Measurements from ENCODE around the gene SGSM1.

DNA sequence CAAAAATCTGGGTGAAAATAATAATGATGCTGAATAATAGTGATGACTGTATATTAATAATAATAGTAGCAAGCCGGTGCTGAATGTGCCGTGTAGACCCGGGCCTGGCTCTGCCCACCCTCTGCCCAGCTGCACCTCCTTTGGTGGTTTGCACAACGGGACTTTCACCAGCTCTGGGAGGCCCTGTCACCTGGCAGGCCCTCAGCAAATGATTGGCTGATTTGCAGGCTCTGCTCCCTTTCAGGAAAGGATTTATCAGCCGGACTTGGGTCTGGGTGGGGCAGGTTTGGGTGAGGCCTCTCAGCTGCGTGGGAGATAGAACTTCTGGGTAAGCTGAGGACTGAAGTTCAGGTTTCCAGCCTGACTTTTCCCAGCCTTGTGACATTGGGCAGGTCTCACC lies 167.9 kb downstream of the SGSM1 start:
- TF ChIP-seq, protein P1, sequence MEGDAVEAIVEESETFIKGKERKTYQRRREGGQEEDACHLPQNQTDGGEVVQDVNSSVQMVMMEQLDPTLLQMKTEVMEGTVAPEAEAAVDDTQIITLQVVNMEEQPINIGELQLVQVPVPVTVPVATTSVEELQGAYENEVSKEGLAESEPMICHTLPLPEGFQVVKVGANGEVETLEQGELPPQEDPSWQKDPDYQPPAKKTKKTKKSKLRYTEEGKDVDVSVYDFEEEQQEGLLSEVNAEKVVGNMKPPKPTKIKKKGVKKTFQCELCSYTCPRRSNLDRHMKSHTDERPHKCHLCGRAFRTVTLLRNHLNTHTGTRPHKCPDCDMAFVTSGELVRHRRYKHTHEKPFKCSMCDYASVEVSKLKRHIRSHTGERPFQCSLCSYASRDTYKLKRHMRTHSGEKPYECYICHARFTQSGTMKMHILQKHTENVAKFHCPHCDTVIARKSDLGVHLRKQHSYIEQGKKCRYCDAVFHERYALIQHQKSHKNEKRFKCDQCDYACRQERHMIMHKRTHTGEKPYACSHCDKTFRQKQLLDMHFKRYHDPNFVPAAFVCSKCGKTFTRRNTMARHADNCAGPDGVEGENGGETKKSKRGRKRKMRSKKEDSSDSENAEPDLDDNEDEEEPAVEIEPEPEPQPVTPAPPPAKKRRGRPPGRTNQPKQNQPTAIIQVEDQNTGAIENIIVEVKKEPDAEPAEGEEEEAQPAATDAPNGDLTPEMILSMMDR (IDR thresholded peaks at IDR 0.05 in 8 of 11, conservative IDR thresholded peaks at IDR 0.05 in 3 of 11): no peak
- TF ChIP-seq POLR2A (IDR thresholded peaks at IDR 0.05) (no peak), POLR2AphosphoS5 (IDR thresholded peaks at IDR 0.05) (no peak)
